HG03432 (cell line): ENCODE measurements around the gene IREB2.

ENCODE experiments used
- ATAC-seq: cut with Tn5 transposase; IDR thresholded peaks from one replicate; pipeline ENCODE4 v1.9.1; 2021; ENCODE audit warnings: mild to moderate bottlenecking, moderate library complexity; ENCODE audit not compliant: unreplicated experiment

Gene IREB2

DNA sequence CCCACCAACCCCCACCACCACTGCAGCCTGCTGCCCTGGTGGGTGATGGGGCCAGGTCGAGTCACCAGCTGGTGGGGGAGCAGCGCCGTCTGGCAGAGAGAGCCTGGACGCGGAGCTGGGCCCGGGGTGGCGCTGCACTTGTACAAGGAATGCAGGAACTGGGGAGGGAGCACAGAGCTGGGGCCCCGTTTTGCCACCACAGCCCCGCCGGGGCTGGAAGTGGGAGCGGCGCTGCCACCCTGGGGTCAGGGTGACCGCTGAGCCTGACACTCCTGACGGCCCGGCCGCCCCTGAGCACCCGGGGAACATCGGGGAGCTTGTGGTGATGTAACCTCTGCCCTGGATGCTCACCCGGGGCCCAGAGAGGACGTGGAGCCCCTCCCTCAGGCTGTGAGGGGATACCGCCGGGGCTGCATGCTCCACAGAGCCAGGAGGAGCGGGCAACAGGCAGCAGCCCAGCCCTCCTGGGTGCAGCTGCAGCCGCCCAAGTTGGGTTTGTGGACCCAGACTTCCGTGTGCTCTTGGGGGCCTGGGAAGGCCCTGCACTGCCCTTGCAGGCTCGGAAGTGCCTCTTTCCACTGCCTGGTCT, 32.6 kb upstream of the IREB2 start:
- ATAC-seq = no peak

DNA sequence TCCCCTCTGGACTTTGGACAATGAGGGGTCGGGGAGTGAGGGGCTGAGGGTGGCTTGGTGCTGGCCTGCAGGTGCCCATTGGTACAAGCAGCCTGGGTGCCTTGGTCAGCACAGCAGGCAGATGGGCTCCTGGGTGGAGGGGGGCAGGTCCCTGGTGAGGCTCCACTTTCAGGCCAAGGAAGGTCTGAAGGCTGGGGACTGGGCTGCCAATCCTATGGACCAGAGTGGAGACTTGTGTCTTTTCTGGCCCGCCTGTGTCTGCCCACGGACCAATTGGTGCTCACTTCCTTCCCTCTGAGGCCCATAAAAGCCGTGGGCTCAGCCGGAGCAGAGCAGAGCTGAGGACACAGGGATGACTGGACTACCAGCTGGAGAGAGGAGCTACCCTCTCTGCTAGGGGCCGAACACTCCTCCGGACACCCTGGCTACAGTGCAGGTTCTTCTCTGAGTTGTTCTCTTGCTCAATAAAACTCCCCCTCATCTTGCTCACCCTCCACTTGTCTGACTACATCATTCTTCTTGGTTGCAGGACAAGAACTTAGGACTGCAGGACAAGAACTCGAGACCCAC, 31.9 kb upstream of the IREB2 start:
- no peak for ATAC-seq

- ATAC-seq = no peak
Measured at GRCh38 chr15:78407608-78408354, 30.2 kb upstream of the IREB2 start.

DNA sequence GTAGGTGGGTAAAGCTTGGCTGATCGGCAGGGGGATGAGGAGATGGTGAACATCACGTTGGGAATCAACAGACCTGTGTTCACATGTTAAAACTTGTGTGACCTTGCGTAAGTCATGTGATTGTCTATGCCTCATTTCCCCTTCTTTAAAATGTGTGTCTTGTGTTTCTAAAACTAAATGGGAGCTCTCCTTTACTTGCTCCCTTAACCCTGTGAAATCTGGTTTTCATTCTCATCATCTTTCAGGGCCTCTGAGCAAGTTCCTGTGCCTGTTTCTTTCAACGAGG, 29.7 kb upstream of the IREB2 start:
- ATAC-seq = no peak

DNA sequence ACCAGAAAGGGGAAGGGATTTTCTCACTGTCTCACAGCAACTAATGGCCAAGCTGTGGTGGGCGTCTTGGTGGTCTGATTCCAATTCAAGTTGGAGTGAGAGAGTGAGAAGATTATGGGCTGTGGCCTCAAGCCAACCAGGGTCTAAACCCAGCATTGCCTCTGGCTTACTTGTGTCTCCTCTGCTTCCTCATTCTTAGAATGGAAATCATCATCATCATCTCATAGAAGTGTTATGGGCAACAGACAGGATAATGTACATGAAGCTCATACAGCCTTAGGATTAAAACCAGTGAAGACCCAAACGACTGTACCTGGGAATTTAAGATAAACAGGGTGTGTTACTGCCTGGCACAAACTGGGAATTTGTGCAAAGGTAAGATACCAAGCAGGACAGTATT, 29.1 kb upstream of the IREB2 start:
- ATAC-seq = no peak

DNA sequence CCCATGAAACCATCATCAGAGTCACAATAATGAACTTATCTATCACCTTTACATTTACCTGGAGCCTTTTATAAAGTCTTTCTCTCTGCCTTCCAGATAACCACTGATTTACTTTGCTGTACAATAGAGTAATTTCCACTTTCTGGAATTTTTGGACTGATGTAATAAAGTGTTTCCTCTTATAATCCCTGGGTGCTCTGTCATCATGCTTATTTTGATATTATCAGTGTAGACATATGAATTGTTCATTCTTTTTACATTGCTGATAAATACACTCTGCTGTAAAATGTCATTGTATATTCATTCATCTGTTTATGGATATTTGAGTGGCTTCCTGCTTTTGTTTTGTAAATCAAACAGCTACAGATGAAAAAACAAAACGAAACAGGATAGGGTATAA, 27.0 kb upstream of the IREB2 start:
- ATAC-seq = no peak

DNA sequence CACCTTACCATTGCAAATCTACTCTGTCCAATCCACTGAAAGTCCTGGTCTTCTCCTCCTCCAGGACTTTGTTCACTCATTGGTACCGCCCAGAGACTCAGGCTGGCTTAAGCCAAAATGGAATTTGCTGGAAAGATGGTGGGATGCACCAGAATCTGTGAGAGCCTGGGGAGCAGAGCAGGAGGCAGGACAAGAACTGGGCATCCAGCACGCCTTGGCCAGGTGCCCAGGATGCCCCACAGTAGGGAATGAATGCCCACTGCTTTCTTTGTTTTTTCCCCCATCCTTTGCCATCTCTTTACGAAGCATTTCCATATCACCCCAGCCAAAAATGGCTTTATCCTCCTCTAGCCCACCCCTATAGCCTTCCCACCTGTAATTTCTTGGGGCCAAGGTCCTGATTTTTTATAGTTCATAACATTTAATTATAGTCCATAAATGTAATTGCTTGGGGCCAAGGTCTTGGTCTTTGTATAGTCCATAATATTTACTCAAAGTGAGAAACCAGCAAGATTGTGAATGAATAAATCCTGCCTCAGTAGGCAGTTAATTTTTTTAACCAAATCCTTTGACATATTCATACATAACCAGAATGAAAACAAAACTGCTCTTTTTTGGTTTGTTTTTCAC, 23.3 kb upstream of the IREB2 start:
- ATAC-seq = no peak

DNA sequence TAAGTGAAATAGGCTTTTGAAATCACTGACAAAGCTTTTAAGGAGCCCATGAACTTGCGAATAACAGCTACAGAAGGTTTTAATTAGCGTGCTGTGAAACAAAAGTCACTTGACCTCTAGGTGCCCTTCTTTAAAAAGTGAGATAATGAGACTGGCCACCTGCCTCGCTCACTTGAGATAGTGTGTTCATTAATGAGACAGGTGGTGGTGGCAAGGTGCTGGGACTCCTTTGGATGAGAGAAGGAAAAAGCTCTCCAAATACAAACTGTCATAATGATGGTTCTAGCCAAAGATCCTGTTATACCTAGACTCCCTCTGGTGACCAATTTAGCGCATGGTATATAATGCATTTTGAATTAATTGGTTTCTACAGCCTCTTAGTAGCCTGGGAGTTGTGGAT, 22.7 kb upstream of the IREB2 start:
- no peak for ATAC-seq

- ATAC-seq = no peak
Measured at GRCh38 chr15:78417754-78418630, 20.0 kb upstream of the IREB2 start.

GRCh38 chr15:78418686-78419085, 19.3 kb upstream of the IREB2 start:
- ATAC-seq = no peak

- no peak for ATAC-seq
Measured at GRCh38 chr15:78419367-78419766, 18.6 kb upstream of the IREB2 start.

GRCh38 chr15:78420220-78420619, 17.8 kb upstream of the IREB2 start:
- no peak for ATAC-seq

GRCh38 chr15:78420766-78421165, 17.2 kb upstream of the IREB2 start:
- no peak for ATAC-seq

- ATAC-seq = no peak
Measured at GRCh38 chr15:78421238-78421965, 16.6 kb upstream of the IREB2 start.

DNA sequence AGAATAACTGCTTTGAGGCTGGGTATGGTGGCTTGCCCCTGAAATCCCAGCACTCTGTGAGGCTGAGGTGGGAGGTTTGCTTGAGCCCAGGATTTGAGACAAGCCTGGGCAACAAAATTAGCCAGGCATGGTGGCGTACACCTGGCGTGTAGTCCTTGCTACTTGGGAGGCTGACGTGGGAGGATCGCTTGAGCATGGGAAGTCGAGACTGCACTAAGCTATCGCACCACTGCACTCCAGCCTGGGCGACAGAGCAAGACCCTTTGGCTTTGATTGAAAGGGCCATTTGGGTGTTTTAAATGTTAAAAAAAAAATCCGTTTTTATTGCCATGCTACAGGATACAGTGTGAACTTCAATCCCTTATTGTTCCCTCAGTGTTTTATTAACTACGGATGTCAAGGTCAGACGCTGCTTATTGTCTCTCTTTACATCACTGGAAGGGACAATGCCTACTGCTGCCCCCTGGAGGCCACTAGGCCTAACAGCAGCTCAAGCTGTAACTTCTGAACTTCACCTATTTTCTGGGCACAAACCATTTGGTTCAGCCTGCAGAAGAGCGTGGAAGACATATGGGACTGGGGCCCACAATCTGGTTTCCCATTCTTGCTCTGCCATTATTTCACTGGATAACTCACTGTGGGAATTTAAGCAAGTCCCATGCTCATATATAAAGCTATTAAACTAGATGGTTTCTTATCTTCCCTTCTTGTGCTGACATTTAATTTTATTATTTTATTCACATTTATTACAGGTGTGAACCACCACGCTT, 15.3 kb upstream of the IREB2 start:
- ATAC-seq = peak; percentile 45

- ATAC-seq = no peak
Measured at GRCh38 chr15:78424673-78425072, 13.3 kb upstream of the IREB2 start.

GRCh38 chr15:78425643-78426042, 12.4 kb upstream of the IREB2 start:
- ATAC-seq = no peak

DNA sequence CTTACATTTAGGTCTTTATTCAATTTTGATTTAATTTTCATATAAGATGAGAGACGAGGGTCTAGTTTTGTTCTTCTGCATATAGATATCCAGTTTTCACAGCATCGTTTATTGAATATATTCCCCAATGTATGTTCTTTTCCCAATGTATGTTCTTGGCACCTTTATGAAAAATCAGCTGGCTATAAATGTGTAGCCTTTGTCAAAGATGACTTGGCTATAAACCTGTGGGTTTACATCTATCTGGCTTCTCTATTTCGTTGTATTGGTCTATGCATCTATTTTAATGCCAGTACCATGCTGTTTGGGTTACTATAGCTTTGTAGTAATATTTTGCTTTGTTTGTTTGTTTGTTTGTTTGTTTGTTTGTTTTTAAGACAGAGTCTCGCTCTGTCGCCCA, 11.7 kb upstream of the IREB2 start:
- ATAC-seq = no peak

DNA sequence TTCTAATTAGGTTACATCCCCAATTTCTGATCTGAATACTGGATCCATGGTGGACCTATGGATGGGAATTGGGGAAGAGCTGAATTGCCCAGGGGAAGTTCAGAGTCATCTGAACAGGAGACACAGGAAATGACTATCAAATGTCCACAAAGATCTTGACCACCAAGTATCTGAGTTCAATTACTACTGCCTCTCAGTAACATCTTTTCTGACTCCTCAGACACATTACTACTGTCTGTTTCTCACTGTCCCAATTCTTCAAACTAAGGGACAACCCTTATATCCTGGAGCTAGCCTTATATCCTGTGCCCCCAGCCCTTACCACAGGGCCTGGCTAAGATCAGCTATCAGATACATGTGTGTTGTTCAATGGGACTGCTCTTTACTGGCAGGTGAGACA, 10.1 kb upstream of the IREB2 start:
- ATAC-seq = no peak

GRCh38 chr15:78429477-78429876, 8.5 kb upstream of the IREB2 start:
- no peak for ATAC-seq
